NCI-H226 (cell line): ENCODE measurements around the gene HMCN1.
"Not testable (repeated sequence)": the region's sequence is repeated elsewhere in the genome, so short reads cannot be mapped to it uniquely, and the experiment has no call there.

ENCODE experiments used
- DNase-seq: peaks from one replicate; pipeline ENCODE4 v3.0.0-alpha.2; 2015

The HMCN1 gene

GRCh38 chr1:186175588-186175987 is 441.4 kb downstream of the HMCN1 start:
- DNase-seq: no peak

- DNase-seq: no peak
Measured at GRCh38 chr1:186178426-186179043, 444.3 kb downstream of the HMCN1 start.

GRCh38 chr1:186179231-186179630 is 445.0 kb downstream of the HMCN1 start:
- no peak for DNase-seq

GRCh38 chr1:186183219-186183618 is 449.0 kb downstream of the HMCN1 start:
- peak; percentile 71 for DNase-seq

GRCh38 chr1:186183970-186184628 is 449.9 kb downstream of the HMCN1 start:
- DNase-seq: no peak

- DNase-seq: not testable (repeated sequence)
Measured at GRCh38 chr1:186186251-186186650, 452.1 kb downstream of the HMCN1 start.

GRCh38 chr1:186187601-186188000 is 453.4 kb downstream of the HMCN1 start:
- peak; percentile 31 for DNase-seq

GRCh38 chr1:186188004-186188539 is 453.9 kb downstream of the HMCN1 start:
- peak; percentile 90 for DNase-seq

- DNase-seq: no peak
Measured at GRCh38 chr1:186188736-186189135, 454.5 kb downstream of the HMCN1 start.

GRCh38 chr1:186189156-186189555 is 455.0 kb downstream of the HMCN1 start:
- no peak for DNase-seq

GRCh38 chr1:186191511-186191910 is 457.3 kb downstream of the HMCN1 start:
- no peak for DNase-seq

GRCh38 chr1:186193224-186193623 is 459.0 kb downstream of the HMCN1 start:
- DNase-seq: no peak

GRCh38 chr1:186194107-186194756 is 460.0 kb downstream of the HMCN1 start:
- DNase-seq: no peak

- peak; percentile 20 for DNase-seq
Measured at GRCh38 chr1:186195377-186195931, 461.3 kb downstream of the HMCN1 start.

- DNase-seq: no peak
Measured at GRCh38 chr1:186202271-186202764, 468.1 kb downstream of the HMCN1 start.

GRCh38 chr1:186202776-186203175 is 468.6 kb downstream of the HMCN1 start:
- no peak for DNase-seq

GRCh38 chr1:186206048-186206570 is 471.9 kb downstream of the HMCN1 start:
- no peak for DNase-seq

GRCh38 chr1:186207391-186208085 is 473.3 kb downstream of the HMCN1 start:
- DNase-seq: no peak

GRCh38 chr1:186208405-186209129 is 474.4 kb downstream of the HMCN1 start:
- DNase-seq: no peak

- DNase-seq: no peak
Measured at GRCh38 chr1:186210258-186210657, 476.1 kb downstream of the HMCN1 start.

- not testable (repeated sequence) for DNase-seq
Measured at GRCh38 chr1:186211583-186211982, 477.4 kb downstream of the HMCN1 start.
